Endothelial cell (in vitro differentiated cells): ENCODE data around the gene SLC8A1. TPM values are rescaled to one million over a fixed set of nuclear protein-coding genes. Genes with fewer than 3 reads are reported as not detected.

Source experiments
- DNase-seq: peaks from one replicate; pipeline ENCODE4 v3.0.0; 2021; ENCODE audit warnings: low spot score
- H3K27ac Mint-ChIP-seq: one replicate; pipeline ENCODE4 v1.8.0; 2021; ENCODE audit warnings: mixed read lengths, inconsistent platforms; ENCODE audit not compliant: unreplicated experiment
- H3K27me3 Mint-ChIP-seq: one replicate; pipeline ENCODE4 v1.8.0; 2021; ENCODE audit warnings: mild to moderate bottlenecking, moderate library complexity, mixed read lengths, inconsistent platforms; ENCODE audit not compliant: unreplicated experiment
- H3K36me3 Mint-ChIP-seq: one replicate; pipeline ENCODE4 v1.8.0; 2021; ENCODE audit warnings: mild to moderate bottlenecking, low read depth, mixed read lengths, inconsistent platforms; ENCODE audit not compliant: unreplicated experiment
- H3K4me1 Mint-ChIP-seq: one replicate; pipeline ENCODE4 v1.8.0; 2021; ENCODE audit warnings: mild to moderate bottlenecking, mixed read lengths, inconsistent platforms; ENCODE audit not compliant: unreplicated experiment
- H3K4me3 Mint-ChIP-seq: one replicate; pipeline ENCODE4 v1.8.0; 2021; ENCODE audit warnings: mild to moderate bottlenecking, mixed read lengths, inconsistent platforms; ENCODE audit not compliant: unreplicated experiment
- H3K9me3 Mint-ChIP-seq: one replicate; pipeline ENCODE4 v1.8.0; 2021; ENCODE audit warnings: mixed read lengths, inconsistent platforms; ENCODE audit not compliant: unreplicated experiment
- total RNA-seq: library from RNA; stranded (reverse); fragmentation: NEBNext Ultra II Directional; extraction: Animal tissue kit (Norgen Biotek cat#: 25700); gene quantifications from one replicate; pipeline ENCODE4 v1.2.1, GENCODE V29; 2021; ENCODE audit not compliant: unreplicated experiment
- TF ChIP-seq, protein P1 (sequence below): fragments of 200-600 bp; sonication (generic); IDR thresholded peaks from one replicate; pipeline ENCODE4 v1.5.0; 2021; ENCODE audit warnings: antibody characterized with exemption; ENCODE audit not compliant: unreplicated experiment

SLC8A1 gene
- total RNA-seq, 1 donor from 2014 or later = 0.80 TPM

DNA sequence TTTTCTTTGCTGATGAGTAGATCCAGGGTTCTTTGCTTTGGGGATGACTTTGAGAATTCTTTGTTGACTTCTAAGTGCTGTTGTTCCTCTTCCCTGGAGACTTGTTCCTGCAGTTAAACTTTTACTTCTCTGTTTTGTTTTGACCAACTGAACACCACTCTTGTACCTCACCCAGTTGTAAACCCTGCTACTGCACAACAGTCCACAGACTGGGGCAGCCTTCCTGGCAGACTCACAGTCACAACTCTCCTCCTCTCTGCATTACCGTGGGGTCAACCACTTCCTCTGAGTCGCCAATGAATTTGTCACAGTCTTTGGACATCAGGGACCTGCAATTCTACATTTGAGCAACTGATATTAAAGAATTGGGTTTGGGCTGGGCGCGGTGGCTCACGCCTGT is 3.8 kb upstream of the SLC8A1 start:
- TF ChIP-seq, protein P1, sequence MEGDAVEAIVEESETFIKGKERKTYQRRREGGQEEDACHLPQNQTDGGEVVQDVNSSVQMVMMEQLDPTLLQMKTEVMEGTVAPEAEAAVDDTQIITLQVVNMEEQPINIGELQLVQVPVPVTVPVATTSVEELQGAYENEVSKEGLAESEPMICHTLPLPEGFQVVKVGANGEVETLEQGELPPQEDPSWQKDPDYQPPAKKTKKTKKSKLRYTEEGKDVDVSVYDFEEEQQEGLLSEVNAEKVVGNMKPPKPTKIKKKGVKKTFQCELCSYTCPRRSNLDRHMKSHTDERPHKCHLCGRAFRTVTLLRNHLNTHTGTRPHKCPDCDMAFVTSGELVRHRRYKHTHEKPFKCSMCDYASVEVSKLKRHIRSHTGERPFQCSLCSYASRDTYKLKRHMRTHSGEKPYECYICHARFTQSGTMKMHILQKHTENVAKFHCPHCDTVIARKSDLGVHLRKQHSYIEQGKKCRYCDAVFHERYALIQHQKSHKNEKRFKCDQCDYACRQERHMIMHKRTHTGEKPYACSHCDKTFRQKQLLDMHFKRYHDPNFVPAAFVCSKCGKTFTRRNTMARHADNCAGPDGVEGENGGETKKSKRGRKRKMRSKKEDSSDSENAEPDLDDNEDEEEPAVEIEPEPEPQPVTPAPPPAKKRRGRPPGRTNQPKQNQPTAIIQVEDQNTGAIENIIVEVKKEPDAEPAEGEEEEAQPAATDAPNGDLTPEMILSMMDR = no peak
- H3K9me3 Mint-ChIP-seq = no peaks in the 10 kb centered on the region
- no peak overlapping the region for H3K27ac Mint-ChIP-seq
- H3K4me3 Mint-ChIP-seq = no peak overlapping the region
- no peak for DNase-seq
- peaks cover 17% of the 10 kb centered on the region for H3K27me3 Mint-ChIP-seq
- peaks cover 11% of the 10 kb centered on the region for H3K4me1 Mint-ChIP-seq
- no peaks in the 10 kb centered on the region for H3K36me3 Mint-ChIP-seq

DNA sequence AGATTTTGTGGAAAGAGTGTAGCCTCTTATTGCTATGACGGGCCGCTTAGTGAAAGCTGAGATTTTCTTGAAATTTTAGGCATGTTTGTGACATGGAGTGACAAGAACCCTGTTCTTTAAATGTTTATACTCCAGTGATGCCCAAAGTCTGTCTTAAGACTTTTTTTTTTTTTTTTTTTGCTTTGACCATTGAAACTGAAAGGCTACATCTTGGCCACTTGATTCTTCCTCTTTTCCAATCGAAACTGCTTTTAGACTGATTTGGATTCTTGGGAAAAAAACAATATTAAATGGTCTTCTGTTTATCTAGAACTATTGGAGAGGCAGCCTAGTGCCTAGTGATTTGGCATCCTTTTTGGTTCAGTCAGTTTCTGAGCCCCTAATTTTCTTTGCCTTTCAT is 2.4 kb upstream of the SLC8A1 start:
- TF ChIP-seq, protein P1 = no peak
- peaks cover 17% of the 10 kb centered on the region for H3K27me3 Mint-ChIP-seq
- H3K36me3 Mint-ChIP-seq = no peaks in the 10 kb centered on the region
- peaks cover 14% of the 10 kb centered on the region for H3K4me1 Mint-ChIP-seq
- DNase-seq = no peak
- H3K27ac Mint-ChIP-seq = no peak overlapping the region
- H3K9me3 Mint-ChIP-seq = no peaks in the 10 kb centered on the region
- H3K4me3 Mint-ChIP-seq = no peak overlapping the region

DNA sequence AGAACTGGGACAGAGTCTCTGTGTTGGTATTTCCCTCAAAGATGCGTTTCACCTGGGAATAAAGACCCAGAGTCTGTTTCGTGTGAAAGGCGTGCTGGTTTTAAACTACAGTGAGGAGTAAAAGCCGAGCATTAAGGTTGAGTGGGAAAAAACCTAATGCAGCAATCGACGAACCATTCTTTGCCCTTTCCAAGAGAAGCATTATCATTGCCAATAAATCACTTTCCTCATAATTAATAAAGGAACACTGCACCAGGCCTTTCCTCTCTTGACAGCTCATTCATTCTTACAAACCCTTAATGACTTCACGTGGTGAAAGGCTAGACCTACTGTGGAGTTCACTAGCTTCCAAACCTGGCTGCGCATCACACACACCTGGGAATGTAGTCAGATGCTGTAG is 896 bp upstream of the SLC8A1 start:
- no peaks in the 10 kb centered on the region for H3K36me3 Mint-ChIP-seq

DNA sequence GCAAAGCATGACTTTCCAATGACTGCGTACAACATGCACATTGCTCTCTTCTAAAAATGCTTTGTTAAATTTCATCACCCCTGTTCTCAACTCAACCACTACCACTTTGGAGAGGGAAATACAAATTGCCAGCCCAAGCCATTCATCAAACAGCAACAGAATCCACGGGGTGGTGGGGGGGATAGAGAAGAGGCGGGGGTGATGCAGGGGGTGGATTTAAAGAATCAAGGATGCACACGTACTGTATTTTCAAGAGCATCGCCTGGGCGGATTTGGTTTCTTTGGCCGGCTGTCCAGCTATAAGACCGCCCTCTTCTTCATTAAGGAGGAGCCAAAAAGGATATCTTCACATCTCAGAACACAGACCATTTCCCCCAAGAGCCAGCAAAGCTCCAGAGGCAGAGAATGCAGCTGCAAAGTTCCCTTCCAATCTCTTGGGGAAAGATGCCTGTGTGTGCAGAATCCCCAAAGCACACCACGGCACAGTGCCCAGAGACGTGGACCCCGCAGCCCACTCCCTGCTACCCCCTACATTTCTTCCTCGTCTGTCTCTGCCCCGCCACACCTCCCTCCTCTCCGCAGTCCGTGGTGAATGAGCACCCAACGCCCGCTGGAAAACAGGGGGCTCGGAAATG is 977 bp downstream of the SLC8A1 start:
- no peaks in the 10 kb centered on the region for H3K9me3 Mint-ChIP-seq
- H3K36me3 Mint-ChIP-seq = no peaks in the 10 kb centered on the region
- H3K4me3 Mint-ChIP-seq = peak overlapping the region; percentile 95
- DNase-seq = no peak
- no peak overlapping the region for H3K27ac Mint-ChIP-seq
- H3K27me3 Mint-ChIP-seq = peaks cover 17% of the 10 kb centered on the region
- peaks cover 14% of the 10 kb centered on the region for H3K4me1 Mint-ChIP-seq
- TF ChIP-seq, protein P1 = no peak

More for the DNA sequence above, 896 bp upstream of the SLC8A1 start:
- Mint-ChIP-seq H3K9me3 (no peaks in the 10 kb centered on the region), H3K27ac (no peak overlapping the region), H3K4me3 (peak overlapping the region; percentile 95), H3K27me3 (peaks cover 17% of the 10 kb centered on the region), H3K4me1 (peaks cover 14% of the 10 kb centered on the region)
- TF ChIP-seq, protein P1 = no peak
- no peak for DNase-seq

DNA sequence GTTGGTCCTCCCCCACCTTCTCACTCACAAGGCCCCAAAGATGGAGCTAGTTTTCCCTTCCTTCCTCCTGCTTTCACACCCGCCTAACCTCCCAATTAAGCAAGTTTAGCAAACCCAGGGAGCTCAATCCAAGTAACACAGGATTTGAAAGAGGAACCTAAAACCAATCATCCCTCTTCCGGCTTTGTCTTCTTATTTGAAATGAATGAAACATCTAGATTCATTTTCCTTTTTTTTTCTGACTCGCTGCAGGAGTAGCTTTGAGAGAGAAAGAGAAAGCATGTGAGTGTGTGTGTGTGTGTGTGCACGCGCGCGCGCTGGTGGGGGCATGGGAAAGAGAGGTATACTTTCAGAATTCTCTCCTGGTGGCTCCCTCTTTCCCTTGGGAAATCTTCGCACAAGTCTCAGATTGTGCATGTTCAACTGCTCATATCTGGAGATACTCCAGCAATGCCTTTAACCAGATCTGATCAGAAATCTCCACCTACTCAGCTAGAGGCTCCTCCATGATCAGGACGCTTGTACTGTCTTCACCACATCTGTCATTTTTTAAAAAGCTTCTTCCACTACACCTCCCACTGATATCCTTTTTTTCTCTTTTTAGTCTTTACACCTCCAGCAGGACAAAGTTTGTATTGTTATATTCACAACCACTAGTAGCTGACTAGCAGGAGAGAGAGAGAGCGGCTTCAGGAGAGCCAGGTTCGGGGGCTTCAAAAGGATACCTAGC is 1.7 kb downstream of the SLC8A1 start:
- H3K4me3 Mint-ChIP-seq = peak overlapping the region; percentile 95
- no peaks in the 10 kb centered on the region for H3K9me3 Mint-ChIP-seq
- peaks cover 14% of the 10 kb centered on the region for H3K4me1 Mint-ChIP-seq
- H3K27ac Mint-ChIP-seq = no peak overlapping the region
- TF ChIP-seq, protein P1 = no peak
- DNase-seq = no peak
- peaks cover 17% of the 10 kb centered on the region for H3K27me3 Mint-ChIP-seq
- H3K36me3 Mint-ChIP-seq = no peaks in the 10 kb centered on the region
